Effector memory CD4-positive, alpha-beta T cell (primary cell): ENCODE measurements around the gene CASP3.

Experiments used
- DNase-seq, 3 donors: peaks; one replicate each; pipeline ENCODE4 v3.0.0-alpha.2; 2020
- H3K27ac ChIP-seq: 2 replicates; pipeline ENCODE4 v1.7.0; 2013; ENCODE audit warnings: mild to moderate bottlenecking, low read length, moderate library complexity; ENCODE audit not compliant: insufficient read depth, poor library complexity, severe bottlenecking
- H3K27me3 ChIP-seq: replicated peaks from 2 replicates; pipeline ENCODE4 v1.7.0; 2013; ENCODE audit warnings: mild to moderate bottlenecking, low read length; ENCODE audit not compliant: insufficient read depth, control insufficient read depth, poor library complexity, severe bottlenecking
- H3K36me3 ChIP-seq: 2 replicates; pipeline ENCODE4 v1.7.0; 2013; ENCODE audit warnings: mild to moderate bottlenecking, low read length, moderate library complexity; ENCODE audit not compliant: control insufficient read depth, insufficient read depth
- H3K4me1 ChIP-seq: 2 replicates; pipeline ENCODE4 v1.7.0; 2013; ENCODE audit warnings: low read length, mild to moderate bottlenecking; ENCODE audit not compliant: control insufficient read depth, insufficient read depth, poor library complexity, severe bottlenecking
- H3K4me3 ChIP-seq: 2 replicates; pipeline ENCODE4 v1.7.0; 2013; ENCODE audit warnings: low read length, low read depth, mild to moderate bottlenecking; ENCODE audit not compliant: insufficient read depth, poor library complexity, severe bottlenecking
- H3K9me3 ChIP-seq: 2 replicates; pipeline ENCODE4 v1.7.0; 2013; ENCODE audit warnings: mild to moderate bottlenecking, low read length, moderate library complexity; ENCODE audit not compliant: control insufficient read depth
- total RNA-seq, 3 donors: gene quantifications; one replicate each; lab custom pipeline; 2026; lab: John Stamatoyannopoulos, UW

CASP3 gene
- 21.4 to 37.6 (median 32.1) reads per million in 3 donors for total RNA-seq

DNA sequence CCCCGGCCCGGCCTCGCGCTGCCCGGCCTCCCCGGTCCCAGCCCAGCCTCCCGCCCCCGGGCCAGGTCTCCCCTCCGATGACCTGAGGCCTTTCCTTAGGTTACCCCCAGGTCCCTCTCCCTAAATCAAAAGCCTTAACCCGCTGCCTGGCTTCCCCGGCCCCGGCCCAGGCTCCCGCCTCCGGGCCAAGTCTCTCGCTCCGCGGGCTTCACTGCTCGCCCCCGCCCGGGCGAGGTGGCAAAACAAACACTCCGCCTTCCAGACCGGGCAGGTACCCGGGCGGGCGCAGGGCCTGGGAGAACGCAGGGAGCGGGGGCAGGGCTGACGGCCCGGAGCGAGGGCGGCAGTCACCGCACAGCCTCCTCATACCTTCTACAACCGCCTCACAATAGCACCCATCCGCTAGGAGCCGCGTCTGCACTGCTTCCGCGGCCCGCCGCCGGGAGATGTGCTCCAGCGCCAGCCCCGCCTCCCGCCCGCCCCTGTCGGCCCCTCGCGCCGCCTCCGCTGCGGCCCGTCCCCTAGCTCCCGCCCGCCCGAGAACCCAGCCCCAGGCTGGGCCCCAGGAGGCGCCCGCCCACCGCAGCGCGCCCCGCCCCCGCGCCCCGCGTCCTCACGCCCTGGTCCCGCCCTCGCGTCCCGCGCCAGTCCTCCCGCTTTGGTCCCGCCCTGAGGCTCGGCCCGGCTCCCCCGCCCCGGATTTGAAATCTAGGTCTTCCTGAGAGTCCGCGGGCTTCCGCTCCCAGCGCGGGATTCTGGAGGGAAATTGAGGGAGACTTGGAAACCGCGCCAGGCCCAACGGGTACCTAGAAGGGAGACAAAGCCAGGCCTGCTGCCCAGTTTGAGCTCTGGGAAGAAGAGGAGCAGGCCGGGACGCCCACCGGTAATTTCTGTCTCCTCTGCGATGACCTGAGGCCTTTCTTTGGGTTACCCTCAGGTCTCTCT, at the start of gene CASP3, which contains the start of gene PRIMPOL:
Gene CASP3, minus strand, starts transcription at position 422 of the 945 bp plus-strand sequence. CDS start 10,994 bp downstream, outside the sequence.
Gene PRIMPOL, plus strand, starts transcription at position 713 of the 945 bp plus-strand sequence. CDS start 7,403 bp downstream, outside the sequence.
- H3K4me3 ChIP-seq: peak within 1 kb of the TSS; percentile 86
- H3K27me3 ChIP-seq: no peaks in the 10 kb centered on the region
- peak within 1 kb of the TSS; percentile 87 for H3K27ac ChIP-seq
- no peaks in the 10 kb centered on the region for H3K9me3 ChIP-seq
- DNase-seq: peak; percentile 92 to 95 (median 93)
- H3K4me1 ChIP-seq: peaks cover 13% of the 10 kb centered on the region
- H3K36me3 ChIP-seq: peaks cover 5% of the 10 kb centered on the region

DNA sequence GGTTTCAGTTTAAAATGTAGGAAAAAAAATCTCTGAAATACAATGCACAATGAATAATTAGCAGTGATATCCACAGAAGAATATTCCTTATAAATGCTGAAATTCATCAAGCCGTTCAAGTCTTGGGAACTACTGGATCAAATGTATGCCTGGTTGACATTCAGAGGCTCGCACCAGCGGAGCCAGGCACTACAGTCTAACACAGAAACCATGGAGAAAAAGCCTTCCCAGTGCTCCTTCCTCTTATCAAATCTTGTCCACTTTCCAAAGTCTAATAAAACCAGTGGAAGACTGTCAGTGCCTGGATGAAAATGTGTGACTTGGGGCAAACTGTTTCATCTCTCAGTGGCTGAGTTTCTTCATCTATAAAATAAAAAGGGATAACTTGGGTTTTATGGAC, 48.7 kb upstream of the CASP3 start:
- H3K4me3 ChIP-seq: no peak overlapping the region
- no peaks in the 10 kb centered on the region for H3K9me3 ChIP-seq
- H3K4me1 ChIP-seq: no peaks in the 10 kb centered on the region
- no peaks in the 10 kb centered on the region for H3K27me3 ChIP-seq
- H3K27ac ChIP-seq: no peak overlapping the region
- DNase-seq: no peak
- peaks cover 9% of the 10 kb centered on the region for H3K36me3 ChIP-seq

DNA sequence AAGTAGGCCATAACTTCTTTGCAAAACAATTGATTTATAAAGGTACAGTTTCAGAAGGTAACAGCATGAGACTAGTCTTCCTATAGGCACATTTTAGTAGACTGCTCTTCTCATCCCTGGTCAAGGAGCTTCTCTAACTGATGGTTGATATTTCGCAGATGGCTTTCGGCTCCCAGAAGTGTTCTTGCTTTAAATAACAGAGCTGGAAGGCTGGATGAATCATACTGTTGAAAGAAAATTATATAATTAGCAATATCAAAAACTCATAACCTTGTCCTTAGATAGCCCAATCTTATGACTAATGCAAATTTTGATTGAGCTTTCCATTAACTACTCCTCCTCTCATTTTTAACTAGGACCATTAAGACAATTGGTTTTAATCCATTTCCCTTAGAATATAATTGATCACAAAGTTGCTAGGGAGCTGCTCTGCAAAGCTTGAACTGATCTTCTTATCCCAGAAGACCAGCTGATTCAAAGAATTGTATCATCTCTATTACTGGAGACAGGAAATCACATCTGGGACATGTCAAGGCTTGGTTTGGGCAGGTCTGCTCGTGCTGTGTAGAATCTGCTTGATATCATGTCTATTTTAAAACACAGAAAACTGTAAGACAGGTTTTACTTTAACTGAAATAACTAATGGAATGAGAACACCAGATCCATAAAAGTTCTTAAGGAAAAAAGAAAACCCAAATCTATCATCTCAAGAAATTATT, 46.1 kb upstream of the CASP3 start:
- Histone ChIP-seq H3K27ac (no peak overlapping the region), H3K4me1 (no peaks in the 10 kb centered on the region), H3K27me3 (no peaks in the 10 kb centered on the region), H3K36me3 (peaks cover 9% of the 10 kb centered on the region), H3K9me3 (no peaks in the 10 kb centered on the region), H3K4me3 (no peak overlapping the region)
- DNase-seq: no peak

DNA sequence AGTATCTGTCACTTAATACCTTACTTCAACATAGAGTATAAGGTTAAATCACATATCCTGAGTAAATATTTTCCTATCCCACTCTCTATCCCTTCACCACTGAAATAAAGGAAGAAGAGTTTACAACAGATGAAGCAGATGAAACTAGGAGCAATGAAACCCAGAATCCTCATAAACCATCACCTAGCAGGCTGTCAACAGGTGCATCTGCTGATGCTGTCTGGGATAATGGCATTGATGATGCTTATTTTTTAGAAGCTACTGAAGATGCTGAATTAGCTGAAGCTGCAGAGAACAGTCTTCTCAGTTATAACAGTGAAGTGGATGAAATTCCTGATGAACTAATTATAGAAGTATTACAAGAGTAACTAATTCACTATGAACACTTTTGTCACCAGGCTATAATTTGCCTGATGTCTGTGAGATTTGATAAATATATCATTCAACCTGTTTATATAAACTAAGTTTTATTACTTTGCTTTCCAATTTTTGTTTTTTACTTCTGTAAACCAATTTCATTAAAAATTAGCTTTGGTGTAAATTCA, 45.2 kb upstream of the CASP3 start:
- Histone ChIP-seq H3K27ac (no peak overlapping the region), H3K4me3 (no peak overlapping the region), H3K9me3 (no peaks in the 10 kb centered on the region), H3K36me3 (peaks cover 9% of the 10 kb centered on the region), H3K4me1 (no peaks in the 10 kb centered on the region), H3K27me3 (no peaks in the 10 kb centered on the region)
- DNase-seq: no peak

DNA sequence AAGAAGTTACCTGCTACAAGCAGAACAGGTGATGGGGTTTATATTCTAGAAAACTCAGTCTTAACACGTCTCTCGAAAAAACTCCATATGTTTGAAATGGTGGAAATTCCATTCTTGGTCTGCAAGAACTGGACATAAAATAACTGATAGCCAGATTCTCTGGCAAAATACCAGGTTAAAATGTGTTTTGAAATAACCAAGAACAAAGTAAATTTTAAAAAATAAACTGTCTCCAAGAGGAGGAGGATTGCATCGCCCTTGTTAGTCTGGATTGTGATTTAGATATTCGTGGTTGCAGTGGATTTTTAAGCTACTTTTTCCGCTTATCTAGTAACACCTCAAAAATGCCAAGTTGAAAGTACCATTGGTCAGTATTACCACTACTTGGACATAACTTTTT, 43.8 kb upstream of the CASP3 start:
- Histone ChIP-seq H3K27ac (no peak overlapping the region), H3K9me3 (no peaks in the 10 kb centered on the region), H3K27me3 (no peaks in the 10 kb centered on the region), H3K36me3 (peaks cover 9% of the 10 kb centered on the region), H3K4me1 (no peaks in the 10 kb centered on the region), H3K4me3 (no peak overlapping the region)
- DNase-seq: no peak

DNA sequence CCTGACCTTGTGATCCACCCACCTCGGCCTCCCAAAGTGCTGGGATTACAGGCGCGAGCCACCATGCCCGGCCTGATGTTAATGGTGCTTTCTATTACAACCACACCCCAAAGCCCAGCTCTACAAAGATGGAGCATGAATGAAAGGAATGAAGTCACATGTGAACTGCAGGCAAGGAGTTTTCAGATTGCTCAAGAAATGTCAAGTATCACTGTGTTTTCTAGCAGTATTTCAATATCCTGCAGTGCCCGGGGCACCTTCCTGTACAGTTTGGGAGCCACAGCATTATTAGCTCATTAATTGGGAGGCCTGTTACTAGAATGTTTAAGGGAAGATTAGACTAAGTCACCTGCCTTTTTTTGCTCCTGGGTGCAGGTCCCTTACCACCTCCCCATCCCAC, 40.4 kb upstream of the CASP3 start:
- Histone ChIP-seq H3K9me3 (no peaks in the 10 kb centered on the region), H3K27ac (no peak overlapping the region), H3K36me3 (peaks cover 8% of the 10 kb centered on the region), H3K27me3 (no peaks in the 10 kb centered on the region), H3K4me1 (no peaks in the 10 kb centered on the region), H3K4me3 (no peak overlapping the region)
- DNase-seq: no peak

DNA sequence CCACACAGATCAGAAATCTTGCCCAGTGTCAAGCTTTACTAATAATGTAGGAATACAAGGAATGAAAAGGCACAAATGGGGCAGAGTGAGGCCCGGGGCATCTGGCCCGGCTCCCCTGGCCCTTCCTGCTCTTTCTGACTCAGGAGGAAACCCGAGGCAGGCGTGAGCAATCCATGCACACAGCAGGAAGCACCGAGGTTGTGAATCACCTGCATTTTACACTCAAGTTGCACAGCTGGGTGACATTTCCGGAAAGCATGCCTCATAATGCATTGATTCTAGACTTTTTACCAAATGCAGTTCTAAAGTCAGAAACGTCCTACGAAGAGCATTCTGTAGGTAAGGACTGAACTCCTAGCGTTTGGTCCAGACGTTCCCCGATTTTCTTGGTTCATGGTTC, 39.2 kb upstream of the CASP3 start:
- Histone ChIP-seq H3K4me1 (no peaks in the 10 kb centered on the region), H3K36me3 (no peaks in the 10 kb centered on the region), H3K27me3 (no peaks in the 10 kb centered on the region), H3K9me3 (no peaks in the 10 kb centered on the region), H3K4me3 (no peak overlapping the region), H3K27ac (no peak overlapping the region)
- DNase-seq: no peak

DNA sequence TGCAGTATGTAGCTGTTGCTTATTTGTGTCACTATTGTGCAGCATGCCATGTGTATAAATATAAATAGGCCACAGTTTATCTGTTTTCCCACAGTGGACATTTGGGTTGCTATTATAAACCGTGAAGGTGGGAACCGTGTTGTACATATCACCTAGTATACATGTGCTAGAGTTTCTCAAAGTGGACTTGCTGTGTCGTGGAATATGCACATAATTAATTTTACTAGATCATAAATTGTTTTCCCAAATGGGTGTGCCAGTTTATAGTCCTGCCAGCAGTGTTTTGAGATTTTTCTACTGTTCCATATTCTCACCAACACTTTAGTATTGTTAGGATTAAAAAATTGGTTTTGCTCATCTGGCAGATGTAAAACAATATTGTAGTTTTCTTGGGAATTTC, 38.8 kb upstream of the CASP3 start:
- Histone ChIP-seq H3K4me3 (no peak overlapping the region), H3K36me3 (no peaks in the 10 kb centered on the region), H3K9me3 (no peaks in the 10 kb centered on the region), H3K27ac (no peak overlapping the region), H3K27me3 (no peaks in the 10 kb centered on the region), H3K4me1 (no peaks in the 10 kb centered on the region)
- DNase-seq: no peak

DNA sequence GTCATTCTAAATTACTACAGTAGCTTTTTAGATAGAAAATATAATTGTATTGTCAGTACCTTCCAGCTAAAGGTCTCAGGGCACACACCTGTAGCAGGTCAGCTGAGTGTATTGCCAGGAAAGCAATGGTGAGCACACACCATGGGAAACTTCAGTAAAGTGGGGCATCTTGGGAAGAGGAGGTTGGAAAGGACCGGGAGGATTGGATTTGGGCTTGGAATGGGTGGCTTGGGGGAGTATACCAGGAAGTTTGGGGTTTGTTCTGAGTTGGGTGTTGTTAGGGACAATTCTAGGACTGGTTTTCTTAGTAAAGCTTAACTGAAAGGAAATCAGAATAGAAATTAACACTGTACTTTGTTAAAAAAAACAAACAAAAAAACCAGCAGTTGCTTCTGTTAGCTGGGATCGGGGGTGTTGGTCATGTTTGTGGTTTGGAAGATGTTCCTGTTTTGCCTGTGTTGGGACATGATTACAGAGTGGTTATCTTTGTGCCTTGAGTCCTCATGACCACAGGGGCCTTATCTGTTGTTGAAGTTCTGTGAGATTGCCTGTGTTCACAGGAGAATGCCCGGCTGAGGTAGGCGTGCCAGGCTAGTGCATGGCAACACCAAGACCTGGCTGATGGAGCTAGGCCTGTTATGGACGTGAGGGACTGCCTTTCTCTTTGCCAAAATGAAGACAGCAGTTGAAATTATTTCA, 35.4 kb upstream of the CASP3 start:
- DNase-seq: no peak
- no peaks in the 10 kb centered on the region for H3K36me3 ChIP-seq
- H3K27me3 ChIP-seq: no peaks in the 10 kb centered on the region
- no peak overlapping the region for H3K4me3 ChIP-seq
- no peaks in the 10 kb centered on the region for H3K9me3 ChIP-seq
- no peak overlapping the region for H3K27ac ChIP-seq
- no peaks in the 10 kb centered on the region for H3K4me1 ChIP-seq
